Pons (tissue), 1 donor: ENCODE results near the gene UXT.
"Not testable (repeated sequence)": the region's sequence is repeated elsewhere in the genome, so short reads cannot be mapped to it uniquely, and the experiment has no call there.

Experiments used
- DNase-seq: peaks from one replicate; pipeline ENCODE4 v3.0.0-alpha.2; 2016; ENCODE audit warnings: low spot score

UXT gene

GRCh38 chrX:47614618-47615017 lies 44.4 kb downstream of the UXT start:
- no peak for DNase-seq

GRCh38 chrX:47613082-47613481 lies 45.9 kb downstream of the UXT start:
- DNase-seq, result no peak

- DNase-seq, result no peak
These were observed 46.6 kb downstream of the UXT start for GRCh38 chrX:47612418-47612817.

- DNase-seq, result no peak
These were observed 47.1 kb downstream of the UXT start for GRCh38 chrX:47611926-47612325.

- no peak for DNase-seq
These were observed 47.5 kb downstream of the UXT start for GRCh38 chrX:47611489-47611888.

- no peak for DNase-seq
These were observed 48.5 kb downstream of the UXT start for GRCh38 chrX:47610511-47610910.

- DNase-seq, result no peak
These were observed 50.7 kb downstream of the UXT start for GRCh38 chrX:47608130-47608810.

GRCh38 chrX:47607091-47607490 lies 51.9 kb downstream of the UXT start:
- no peak for DNase-seq

- DNase-seq, result no peak
These were observed 54.0 kb downstream of the UXT start for GRCh38 chrX:47605024-47605423.

GRCh38 chrX:47603125-47603524 lies 55.9 kb downstream of the UXT start:
- DNase-seq, result not testable (repeated sequence)
